SKM-1 (cell line): ENCODE data around the gene CCSAP.
A peak's percentile ranks its signal among the peaks of the same experiment; 100 is the strongest.

Experiments
- DNase-seq: peaks from one replicate; lab custom pipeline; 2025; ENCODE audit not compliant: unreplicated experiment; lab: John Stamatoyannopoulos, UW

Gene CCSAP

DNA sequence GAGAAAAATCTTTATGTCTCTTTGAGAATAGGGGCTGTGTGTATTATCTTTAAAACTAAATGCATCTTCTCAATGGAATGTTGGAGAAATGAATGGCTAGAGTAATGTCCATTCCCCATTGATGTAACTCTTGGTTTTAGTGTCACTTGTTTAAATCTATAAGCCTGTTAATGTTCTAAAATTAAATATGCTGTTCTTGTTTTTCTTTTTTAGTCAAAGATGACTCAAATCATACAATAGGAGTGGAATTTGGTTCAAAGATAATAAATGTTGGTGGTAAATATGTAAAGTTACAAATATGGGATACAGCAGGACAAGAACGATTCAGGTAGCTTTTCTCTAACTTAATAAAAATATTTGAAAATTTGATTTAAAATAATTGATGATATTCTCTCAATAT is 54.3 kb downstream of the CCSAP start:
- no peak for DNase-seq

DNA sequence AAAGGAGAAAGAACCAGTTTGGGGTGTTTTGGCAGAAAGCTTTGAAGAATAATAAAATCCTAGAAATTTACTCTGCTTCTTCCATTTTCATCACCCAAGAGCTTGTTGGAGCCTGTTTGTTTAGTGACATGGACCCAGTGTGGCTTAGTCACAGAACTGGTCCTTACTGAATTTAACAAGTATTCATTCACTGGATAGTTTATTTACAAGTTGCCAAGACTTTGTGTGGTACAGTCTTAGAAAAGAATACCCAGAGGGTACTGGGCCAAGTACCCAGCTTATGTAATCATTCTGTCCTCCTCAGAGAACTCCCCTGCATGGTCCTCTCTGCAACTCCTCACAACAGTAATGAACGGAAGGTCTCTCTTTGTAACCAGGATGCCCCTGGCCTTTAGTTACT is 55.6 kb downstream of the CCSAP start:
- no peak for DNase-seq

DNA sequence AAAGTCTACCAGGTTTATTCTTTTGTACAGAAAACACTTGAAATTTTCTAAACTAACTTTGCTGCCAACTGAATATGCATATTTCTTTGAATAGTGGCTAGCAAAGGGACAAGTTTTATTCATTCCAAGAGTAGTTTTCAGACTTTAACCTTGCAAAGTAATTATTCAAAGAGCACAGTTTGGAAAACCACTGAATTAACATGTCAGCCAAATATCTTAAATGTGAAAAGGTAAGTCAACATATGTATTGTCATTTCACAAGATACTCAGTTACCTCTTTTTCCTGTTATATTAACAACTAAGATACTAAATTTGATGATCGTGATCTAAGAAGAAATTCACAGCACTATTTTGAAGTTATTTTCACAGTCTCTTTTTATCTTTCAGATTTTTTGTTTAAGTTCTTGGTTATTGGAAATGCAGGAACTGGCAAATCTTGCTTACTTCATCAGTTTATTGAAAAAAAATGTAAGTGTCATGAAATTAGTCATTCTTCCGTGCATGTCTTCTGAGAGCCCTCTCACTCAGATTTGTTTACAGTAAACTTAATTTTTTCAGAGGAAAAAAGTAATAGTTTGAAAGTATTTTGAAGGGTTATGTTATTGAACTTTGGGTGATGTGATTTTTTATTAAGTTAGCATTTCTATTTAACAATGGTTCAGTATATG is 56.6 kb downstream of the CCSAP start:
- DNase-seq: no peak

DNA sequence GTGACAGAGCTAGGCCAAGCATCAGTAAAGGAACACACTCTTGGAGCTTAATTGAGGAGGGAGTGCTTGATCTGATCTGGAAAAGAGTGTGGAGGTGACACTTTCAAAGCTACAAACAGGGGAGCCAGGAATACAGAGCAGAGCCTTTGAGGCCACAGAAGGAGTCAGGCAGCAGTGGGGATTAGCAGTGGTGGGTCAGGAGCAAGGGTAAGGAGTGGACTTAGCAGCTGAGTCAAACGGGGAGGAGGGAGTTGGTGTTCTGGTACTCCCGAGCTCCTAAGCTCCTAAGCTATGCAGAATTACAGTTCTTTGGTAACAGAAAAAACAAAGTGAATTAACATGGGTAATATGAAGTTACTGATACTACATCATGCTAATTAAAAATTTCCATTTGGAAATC is 57.4 kb downstream of the CCSAP start:
- DNase-seq: no peak

DNA sequence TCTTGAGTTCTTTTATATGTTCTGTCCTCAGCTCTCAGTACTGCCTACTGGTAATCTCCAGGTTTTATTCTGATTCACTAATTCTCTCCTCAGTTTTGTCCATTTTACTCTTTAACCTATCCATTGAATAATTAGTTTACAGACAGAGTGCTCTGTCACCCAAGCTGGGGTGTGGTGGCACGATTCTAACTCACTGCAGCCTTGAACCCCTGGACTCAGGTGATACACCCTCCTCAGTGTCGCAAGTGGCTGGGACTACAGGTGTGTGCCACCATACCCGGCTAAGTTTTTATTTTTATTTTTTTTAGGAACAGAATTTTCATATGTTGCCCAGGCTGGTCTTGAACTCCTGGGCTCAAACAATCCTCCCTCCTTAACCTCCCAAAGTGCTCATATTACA is 58.0 kb downstream of the CCSAP start:
- DNase-seq: no peak

DNA sequence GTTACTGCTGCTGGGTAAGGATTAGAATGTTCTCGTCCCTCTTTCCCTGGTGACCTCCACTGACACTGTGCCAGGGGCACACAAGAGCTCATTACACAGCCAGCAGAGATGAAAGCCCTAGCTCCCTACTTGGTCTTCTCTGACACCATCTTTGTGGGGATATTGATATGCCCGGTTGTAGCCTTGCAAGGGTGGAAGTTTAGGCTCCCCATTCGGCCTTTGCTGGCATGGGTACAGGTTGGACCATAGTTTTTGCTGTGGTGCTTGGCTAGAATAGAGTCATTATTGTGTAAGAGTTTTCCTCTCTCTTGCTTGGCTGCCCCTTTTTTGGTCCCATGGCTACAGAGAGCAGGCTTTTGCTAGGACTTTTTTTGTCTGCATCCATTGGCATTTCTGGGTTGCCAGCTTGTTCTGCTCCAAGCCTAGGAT is 59.6 kb downstream of the CCSAP start:
- no peak for DNase-seq

DNA sequence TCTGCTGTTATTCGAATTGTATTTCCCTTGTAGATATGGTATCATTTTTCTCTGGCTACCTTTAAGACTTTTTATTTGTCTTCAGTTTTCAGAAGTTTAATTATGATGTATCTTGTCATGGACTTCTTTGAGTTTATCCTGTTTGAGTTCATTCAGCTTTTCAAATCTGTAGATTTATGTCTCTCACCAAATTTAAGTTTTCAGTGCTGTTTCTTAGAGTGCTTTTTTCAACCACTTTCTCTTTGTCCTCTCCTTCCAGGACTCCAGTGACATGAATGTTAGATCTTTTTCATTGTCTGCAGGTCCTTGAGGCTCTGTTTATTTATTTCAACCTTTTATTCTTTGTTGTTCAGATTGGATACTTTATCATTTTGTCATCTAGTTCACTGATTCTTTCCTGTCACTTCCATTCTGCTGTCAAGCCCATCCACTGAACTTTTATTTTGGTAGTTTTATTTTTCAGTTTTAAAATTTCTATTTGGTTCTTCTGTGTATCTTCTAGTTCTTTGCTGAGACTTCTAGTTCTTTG is 60.5 kb downstream of the CCSAP start:
- no peak for DNase-seq

DNA sequence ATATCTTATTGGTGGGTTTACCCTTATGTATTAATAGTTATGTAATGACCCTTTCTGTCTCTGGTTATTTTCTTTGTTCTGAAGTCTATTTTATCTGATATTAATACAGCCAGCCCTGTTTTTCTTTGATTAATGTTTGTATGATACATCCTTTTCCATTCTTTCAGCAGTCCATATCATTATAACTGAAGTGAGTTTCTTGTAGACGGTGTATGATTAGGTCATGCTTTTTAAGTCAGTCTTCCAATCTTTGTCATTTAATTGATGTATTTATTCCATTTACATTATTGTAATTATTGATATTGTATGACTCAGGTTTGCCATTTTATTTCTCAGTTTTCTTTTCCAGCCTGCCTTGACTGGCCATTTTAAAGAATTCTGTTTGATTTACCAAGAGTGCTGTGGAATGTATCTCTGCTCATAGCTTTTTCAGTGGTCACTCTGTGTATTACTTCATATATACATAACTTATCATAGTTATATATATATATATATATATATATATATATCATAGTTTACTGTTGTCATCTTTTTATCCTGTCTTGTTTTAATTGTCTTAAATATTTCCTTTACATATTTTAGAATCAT is 61.4 kb downstream of the CCSAP start:
- DNase-seq: no peak

DNA sequence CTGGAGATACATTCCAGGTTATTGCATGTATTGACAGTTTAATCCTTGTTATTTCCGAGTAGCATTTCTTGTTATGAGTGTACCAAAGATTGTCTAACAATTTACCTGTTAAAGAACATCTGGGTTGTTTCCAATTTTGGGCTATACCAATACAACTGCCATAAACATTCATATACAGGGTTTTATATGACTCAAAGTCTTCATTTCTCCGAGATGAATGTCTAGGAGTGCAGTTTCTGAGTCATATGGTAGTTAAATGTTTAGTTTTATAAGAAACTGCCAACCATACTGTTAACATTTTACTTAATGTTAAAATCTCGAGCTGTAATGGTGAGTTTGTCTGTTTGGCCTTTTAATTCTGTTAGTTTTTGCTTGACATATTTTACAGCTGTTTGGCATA is 61.9 kb downstream of the CCSAP start:
- no peak for DNase-seq

DNA sequence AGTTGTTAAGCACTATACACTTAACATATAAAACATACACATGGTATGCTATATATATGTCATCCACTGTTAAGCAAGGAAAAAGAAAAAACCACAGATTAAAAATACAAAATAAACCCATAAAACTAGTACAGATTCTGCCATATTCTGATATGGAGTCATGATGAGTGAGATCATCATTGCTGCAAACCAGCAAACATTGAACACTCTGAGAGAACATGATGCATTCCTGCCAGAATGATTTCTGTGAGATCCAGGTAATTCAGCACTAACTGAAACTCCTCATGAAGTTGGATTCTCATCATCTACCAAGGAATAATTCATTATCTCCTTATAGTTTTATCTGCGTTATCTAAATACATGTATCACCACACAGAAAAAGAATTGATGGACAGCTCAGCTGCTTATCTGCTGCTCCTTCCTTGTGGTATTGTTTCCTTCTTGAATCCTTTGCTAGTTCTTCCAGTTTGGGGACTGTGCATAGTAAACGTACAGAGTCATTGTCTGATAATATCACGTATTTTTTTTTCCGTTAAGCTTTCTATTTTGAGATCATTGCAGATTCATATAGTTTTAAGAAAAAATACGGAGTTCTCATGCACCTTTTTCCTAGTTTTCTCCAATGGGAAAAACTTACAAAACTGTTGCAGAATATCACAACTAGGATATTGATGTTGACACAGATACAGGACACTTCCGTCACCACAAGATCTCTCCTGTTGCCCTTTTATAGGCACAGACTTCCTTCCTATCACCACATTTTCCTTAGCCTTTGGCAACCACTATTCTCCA is 62.6 kb downstream of the CCSAP start:
- DNase-seq: no peak

DNA sequence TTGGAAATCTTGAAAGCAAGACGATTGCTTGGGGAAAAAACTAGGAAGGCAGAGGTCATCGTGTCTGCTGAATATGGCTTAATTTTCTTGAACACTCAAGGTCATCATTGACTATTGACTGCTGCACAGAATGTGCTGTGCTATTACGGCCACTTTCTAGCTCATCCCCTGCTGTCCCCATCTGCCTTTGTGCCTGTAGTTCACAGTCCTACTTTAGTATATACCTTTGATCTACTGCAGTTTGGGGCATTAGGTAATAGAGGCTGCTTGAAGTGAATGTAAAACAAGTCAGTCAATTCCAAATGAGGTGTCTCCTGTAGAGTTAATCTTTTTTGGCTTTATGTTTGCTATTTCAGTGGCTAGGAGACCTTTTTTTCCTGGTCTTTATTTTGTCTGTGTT is 63.6 kb downstream of the CCSAP start:
- DNase-seq: no peak

DNA sequence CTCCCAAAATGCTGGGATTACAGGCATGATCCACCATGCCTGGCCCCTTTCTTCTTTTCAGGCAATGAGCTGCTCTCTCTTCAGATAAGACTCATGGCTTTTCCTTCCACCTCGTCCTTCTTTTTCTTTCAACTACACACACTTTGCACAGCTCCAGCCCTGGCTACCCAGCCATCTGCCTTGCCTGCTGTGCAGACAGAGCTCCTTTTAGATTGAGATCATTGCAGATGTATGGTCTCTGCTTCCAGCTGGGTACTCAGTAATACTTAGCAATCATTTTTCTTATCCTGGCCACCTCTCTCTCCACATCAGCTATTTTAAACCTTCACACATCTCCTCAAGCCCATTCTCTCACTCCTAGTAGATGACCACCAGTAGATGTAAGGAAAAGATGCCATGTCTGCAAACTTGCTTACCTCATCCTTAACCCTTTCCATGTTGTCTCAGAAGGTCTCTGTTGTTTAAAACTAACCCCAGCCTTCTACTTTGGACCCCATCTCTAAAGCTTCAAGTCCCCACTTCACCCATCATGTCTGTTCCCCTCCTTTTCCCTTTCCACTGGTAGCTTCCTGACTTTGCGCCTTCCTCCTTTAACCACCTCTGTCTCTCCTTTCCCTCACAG is 64.6 kb downstream of the CCSAP start:
- no peak for DNase-seq

DNA sequence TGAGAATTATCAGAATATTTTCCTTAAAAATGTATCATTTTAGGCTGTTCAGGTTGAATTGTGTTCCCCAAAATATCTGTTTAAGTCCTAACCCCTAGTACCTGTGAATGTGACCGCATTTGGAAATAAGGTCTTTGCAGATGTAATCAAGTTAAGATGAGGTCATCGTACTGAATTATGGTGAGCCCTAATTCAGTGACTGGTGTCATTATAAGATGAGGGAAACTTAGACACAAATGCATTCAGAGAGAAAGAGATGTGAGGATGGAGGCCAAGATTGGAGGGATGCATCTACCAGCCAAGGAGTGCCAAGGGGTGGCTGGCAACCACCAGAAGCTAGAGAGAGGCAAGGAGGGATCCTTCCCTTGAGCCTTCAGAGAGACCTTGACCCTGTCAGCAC is 67.8 kb downstream of the CCSAP start:
- DNase-seq: no peak

DNA sequence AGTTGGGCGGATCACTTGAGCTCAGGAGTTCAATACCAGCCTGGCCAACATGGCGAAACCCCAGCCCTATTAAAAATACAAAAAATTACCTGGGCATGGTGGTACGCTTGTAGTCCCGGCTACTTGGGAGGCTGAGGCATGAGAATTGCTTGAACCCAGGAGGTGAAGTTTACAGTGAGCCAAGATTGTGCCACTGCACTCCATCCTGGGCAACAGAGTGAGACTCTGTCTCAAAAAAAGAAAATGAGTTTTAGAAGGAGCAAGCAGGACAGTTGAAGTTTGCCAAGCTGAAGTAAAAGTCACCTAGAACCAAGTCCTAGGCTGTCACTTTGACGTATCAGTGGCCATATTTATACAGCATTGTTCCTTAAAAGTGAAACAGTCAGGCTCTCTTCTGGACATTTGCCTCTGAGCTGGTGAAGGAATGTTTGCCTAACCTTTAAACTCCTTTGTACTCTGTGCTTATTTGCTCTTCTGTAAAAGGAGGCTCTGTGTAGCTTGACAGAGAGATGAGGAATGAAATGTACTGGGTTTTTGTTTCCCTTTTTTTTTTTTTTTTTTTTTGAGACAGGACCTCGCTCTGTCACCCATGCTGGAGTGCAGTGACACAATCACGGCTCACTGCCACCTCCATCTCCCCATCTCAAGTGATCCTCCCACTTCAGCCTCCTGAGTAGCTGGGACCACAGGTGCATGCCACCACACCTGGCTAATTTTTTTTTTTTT is 69.2 kb downstream of the CCSAP start:
- DNase-seq: no peak

DNA sequence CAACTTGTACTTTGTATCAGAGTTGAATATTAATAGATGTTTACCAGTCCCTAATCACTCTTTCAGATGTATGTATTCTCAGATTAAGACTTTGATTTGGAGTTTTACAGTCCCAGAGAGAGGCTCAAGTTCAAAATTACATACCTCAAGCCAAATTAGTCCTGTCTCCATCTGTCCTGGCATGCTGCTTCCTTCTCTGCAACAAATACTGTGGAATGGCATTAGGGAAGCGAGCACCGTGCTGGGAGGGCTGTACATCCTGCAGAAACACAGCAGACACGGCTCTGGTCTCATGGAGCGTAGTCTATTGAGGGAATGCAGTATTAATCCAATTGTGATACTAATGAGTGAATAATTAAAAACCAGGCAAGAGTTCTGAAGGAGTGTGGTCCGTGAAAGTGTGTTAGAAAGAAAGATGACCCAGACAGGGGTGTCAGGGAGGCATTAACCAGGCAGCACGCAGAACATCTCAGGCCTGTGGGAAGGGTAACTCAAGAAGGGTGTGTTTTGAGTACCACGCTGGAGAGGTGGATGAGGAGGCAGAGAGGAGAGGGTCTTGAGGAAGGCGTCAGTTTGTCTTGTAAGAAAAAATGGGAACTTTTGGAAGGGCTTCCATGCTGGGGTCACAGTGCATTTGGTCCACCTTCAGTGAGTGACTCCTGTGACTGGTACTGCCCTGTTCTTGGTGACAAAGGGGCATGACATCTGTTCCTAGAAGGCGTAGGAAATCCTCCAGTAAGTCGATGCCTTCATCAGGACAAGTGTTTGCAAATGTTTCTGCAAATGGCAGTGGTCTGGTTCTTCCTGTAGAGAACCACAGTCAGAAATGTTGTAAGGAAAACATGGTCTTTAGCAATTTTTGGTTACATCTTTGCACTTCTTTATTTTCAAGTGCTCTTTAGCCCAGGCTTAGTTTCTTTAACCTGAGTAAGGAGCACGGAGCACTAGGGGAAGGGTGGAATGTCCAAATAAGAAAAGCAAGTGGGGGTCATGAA is 70.4 kb downstream of the CCSAP start:
- DNase-seq: peak; percentile 95

DNA sequence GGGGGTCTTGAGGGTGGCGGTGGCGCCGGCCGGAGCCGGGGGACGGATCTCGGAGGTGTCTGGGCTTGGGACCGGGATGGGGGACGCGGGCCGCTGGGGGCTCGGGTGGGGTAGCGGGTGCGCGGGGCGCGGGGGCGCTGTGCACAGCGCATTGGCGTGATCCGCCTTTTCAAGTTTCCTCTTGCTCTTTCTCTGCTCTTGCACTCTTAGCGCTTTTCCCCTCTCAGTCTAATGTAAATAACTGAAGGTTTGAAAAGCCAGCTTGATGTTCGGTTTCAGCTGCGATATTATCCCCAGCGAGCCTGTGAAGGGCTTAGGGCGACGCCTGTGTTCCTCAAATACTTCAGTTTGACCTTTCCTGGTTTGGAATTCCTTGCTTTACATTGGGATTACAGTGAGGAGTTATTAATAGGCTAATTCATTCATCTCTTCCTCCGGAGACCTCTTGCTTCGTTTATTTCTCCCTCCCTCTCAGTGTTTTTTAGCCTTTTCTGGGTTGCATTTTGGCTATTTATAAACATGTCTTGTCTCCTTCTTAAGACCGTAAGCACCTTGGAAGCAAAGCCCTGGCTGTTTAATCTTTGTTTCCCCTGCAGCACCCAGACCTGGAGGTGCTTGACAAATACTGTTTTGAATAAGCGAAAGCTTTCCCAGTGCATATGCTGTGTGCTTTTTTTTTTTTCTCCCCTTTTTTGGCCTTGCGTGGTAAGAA is 71.2 kb downstream of the CCSAP start:
- peak; percentile 29 for DNase-seq
